Dendritic cell treated with granulocyte-macrophage colony-stimulating factor and Interleukin-4, amounts not matched to agents 40 ng/mL and 50 ng/mL, for 4 days (primary cell): ENCODE measurements around the gene THOC1.
A peak's percentile ranks its signal among the peaks of the same experiment; 100 is the strongest.
"Not testable (repeated sequence)": the region's sequence is repeated elsewhere in the genome, so short reads cannot be mapped to it uniquely, and the experiment has no call there.

Experiments
- H3K27ac Mint-ChIP-seq: one replicate; pipeline ENCODE4 v1.8.0; 2022; ENCODE audit warnings: mild to moderate bottlenecking, mixed read lengths
- H3K27me3 Mint-ChIP-seq: one replicate; pipeline ENCODE4 v1.8.0; 2022; ENCODE audit warnings: mild to moderate bottlenecking, mixed read lengths
- H3K36me3 Mint-ChIP-seq: one replicate; pipeline ENCODE4 v1.8.0; 2022; ENCODE audit warnings: low read depth, mixed read lengths
- H3K4me1 Mint-ChIP-seq: one replicate; pipeline ENCODE4 v1.8.0; 2022; ENCODE audit warnings: low read depth, mixed read lengths
- H3K4me3 Mint-ChIP-seq: one replicate; pipeline ENCODE4 v1.8.0; 2022; ENCODE audit warnings: mild to moderate bottlenecking, moderate library complexity, mixed read lengths
- H3K9me3 Mint-ChIP-seq: one replicate; pipeline ENCODE4 v1.8.0; 2022; ENCODE audit warnings: mixed read lengths
- intact Hi-C: fragments of 100-400 bp; cut with micrococcal nuclease; formaldehyde crosslinking; loops from one replicate; pipeline ENCODE4 v1.15.0; 2022

The THOC1 gene

DNA sequence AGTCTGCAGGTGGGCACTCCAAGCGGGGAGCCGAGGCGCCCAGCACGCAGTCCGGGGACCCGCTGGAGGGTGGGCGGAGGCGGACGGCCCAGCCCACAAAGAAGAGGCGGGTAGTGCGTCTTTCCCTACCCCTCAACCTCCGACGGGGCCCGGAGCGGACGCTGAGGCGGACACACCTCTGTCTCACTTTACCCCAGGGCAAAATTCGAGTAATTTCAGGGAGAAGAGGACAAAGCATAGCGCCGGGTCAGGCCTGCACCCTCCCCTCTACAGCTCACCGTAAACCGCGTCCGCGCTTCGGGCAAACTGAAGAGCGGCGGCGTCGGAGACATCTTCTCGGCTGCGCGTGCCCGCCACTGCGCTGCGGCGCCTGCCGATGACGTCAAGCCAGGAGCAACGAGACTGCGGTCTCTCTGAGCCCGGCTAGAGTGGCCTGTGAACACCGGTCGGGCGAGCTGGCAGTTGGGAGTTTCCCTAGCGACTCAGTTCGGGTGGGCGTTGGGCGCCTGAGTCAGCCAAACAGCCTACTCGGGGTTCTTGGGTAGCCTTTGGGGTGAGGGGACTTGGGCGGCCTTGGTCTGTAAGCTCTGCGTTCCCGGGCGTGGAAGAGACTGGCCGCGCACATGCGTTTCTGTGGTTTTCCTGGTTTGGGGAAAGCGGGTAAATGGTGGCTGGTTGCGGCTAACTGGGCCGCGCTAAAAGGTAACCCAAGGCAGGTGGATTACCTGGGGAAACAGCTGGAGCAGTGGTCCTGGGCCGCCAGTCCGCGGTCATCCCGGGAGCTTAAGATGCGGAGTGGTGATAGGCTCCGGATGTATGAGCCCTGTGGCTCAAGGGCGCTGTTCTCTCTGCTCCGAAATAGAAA, at the start of gene THOC1:
THOC1 (minus strand) TSS at position 360 of the 865 bp plus-strand sequence; CDS start at position 332, 28 bp downstream.
- H3K27me3 Mint-ChIP-seq: no peaks in the 10 kb centered on the region
- H3K4me1 Mint-ChIP-seq: peaks cover 38% of the 10 kb centered on the region
- H3K9me3 Mint-ChIP-seq: no peaks in the 10 kb centered on the region
- intact Hi-C loops: loop anchor here (1.0 to 10.0 kb wide), 4 partner anchors 110 to 447 kb away; partner anchors contain the start of genes ENOSF1 and USP14
- peaks cover 32% of the 10 kb centered on the region for H3K36me3 Mint-ChIP-seq
- peak within 1 kb of the TSS; percentile 99 for H3K4me3 Mint-ChIP-seq
- H3K27ac Mint-ChIP-seq: peak within 1 kb of the TSS; percentile 100

GRCh38 chr18:317618-318017, 49.8 kb upstream of the THOC1 start:
- Mint-ChIP-seq H3K27me3 (no peaks in the 10 kb centered on the region), H3K4me3 (no peak overlapping the region), H3K27ac (no peak overlapping the region), H3K36me3 (no peaks in the 10 kb centered on the region), H3K9me3 (no peaks in the 10 kb centered on the region), H3K4me1 (peaks cover 6% of the 10 kb centered on the region)
- intact Hi-C loops: no loop called here

DNA sequence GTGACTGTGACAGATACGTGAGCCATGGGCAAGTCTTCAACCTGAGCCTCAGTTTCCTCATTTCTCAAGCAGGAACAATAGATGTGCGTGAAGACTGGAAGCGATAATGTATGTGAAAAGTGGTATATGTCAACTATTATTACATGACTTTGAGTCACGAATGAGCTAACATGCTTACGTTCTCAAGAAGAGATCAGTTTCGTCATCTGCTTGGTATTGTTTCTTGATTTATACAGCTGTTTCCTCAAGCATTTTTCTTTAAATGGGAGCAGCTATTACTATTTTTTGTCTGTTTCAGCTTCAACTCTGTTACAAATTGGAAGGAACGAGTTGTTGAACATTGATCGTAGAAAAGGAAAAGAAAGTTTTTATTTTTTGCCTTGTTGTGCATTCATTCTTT, 48.5 kb upstream of the THOC1 start:
- no peak overlapping the region for H3K27ac Mint-ChIP-seq
- no peaks in the 10 kb centered on the region for H3K9me3 Mint-ChIP-seq
- no peaks in the 10 kb centered on the region for H3K36me3 Mint-ChIP-seq
- intact Hi-C loops: no loop called here
- no peak overlapping the region for H3K4me3 Mint-ChIP-seq
- no peaks in the 10 kb centered on the region for H3K27me3 Mint-ChIP-seq
- H3K4me1 Mint-ChIP-seq: no peaks in the 10 kb centered on the region

GRCh38 chr18:313931-314330, 46.1 kb upstream of the THOC1 start:
- no peaks in the 10 kb centered on the region for H3K36me3 Mint-ChIP-seq
- H3K27me3 Mint-ChIP-seq: no peaks in the 10 kb centered on the region
- no peaks in the 10 kb centered on the region for H3K4me1 Mint-ChIP-seq
- H3K9me3 Mint-ChIP-seq: no peaks in the 10 kb centered on the region
- intact Hi-C loops: no loop called here
- no peak overlapping the region for H3K27ac Mint-ChIP-seq
- no peak overlapping the region for H3K4me3 Mint-ChIP-seq

GRCh38 chr18:312415-312814, 44.6 kb upstream of the THOC1 start:
- Mint-ChIP-seq H3K27me3 (peaks cover 3% of the 10 kb centered on the region), H3K4me1 (no peaks in the 10 kb centered on the region), H3K36me3 (no peaks in the 10 kb centered on the region), H3K9me3 (no peaks in the 10 kb centered on the region), H3K4me3 (no peak overlapping the region), H3K27ac (no peak overlapping the region)
- intact Hi-C loops: no loop called here

- no peaks in the 10 kb centered on the region for H3K9me3 Mint-ChIP-seq
- H3K36me3 Mint-ChIP-seq: no peaks in the 10 kb centered on the region
- H3K27me3 Mint-ChIP-seq: peaks cover 6% of the 10 kb centered on the region
- intact Hi-C loops: no loop called here
- H3K27ac Mint-ChIP-seq: no peak overlapping the region
- no peaks in the 10 kb centered on the region for H3K4me1 Mint-ChIP-seq
- H3K4me3 Mint-ChIP-seq: no peak overlapping the region
Observed at GRCh38 chr18:310042-310441, 42.2 kb upstream of the THOC1 start.

GRCh38 chr18:308086-308485, 40.2 kb upstream of the THOC1 start:
- H3K27me3 Mint-ChIP-seq, H3K4me3 Mint-ChIP-seq, H3K9me3 Mint-ChIP-seq, H3K36me3 Mint-ChIP-seq, H3K27ac Mint-ChIP-seq, intact Hi-C loops, H3K4me1 Mint-ChIP-seq: not testable (repeated sequence)

DNA sequence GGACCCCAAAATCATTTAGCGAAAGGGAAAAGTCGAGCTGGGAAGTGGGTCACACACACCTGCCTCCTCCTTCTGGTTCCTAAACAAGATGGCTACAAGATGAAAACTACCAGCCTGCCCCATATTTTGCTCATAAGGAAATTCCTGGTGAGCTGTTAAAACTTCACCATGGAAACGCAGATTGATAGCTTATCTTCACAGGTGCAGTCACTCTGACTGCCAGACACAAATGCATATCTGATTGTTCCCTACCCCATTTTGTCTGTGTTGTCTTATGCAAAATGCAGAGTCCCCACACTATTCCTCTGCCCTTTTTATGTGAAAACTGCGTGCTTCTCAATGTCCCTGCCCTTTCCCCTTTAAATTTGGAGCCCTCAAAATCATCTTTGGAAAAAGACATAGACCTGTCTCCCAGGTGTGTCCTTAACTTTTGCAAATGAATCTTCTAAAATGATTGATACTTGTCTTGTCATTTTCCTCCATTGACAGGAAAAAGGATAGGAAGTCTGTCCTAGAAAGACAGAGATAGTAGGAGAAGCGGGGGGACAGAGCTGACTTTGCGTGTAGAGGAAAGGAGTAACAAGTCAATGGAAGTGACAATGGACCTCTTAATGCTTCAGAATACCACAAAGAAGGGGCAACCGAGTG, 38.9 kb upstream of the THOC1 start:
- Mint-ChIP-seq H3K9me3 (no peaks in the 10 kb centered on the region), H3K36me3 (no peaks in the 10 kb centered on the region), H3K27ac (no peak overlapping the region), H3K4me3 (no peak overlapping the region), H3K4me1 (no peaks in the 10 kb centered on the region), H3K27me3 (peaks cover 10% of the 10 kb centered on the region)
- intact Hi-C loops: no loop called here

GRCh38 chr18:305003-305501, 37.2 kb upstream of the THOC1 start:
- H3K27me3 Mint-ChIP-seq: peaks cover 10% of the 10 kb centered on the region
- H3K4me3 Mint-ChIP-seq: no peak overlapping the region
- intact Hi-C loops: no loop called here
- H3K27ac Mint-ChIP-seq: no peak overlapping the region
- H3K9me3 Mint-ChIP-seq: no peaks in the 10 kb centered on the region
- no peaks in the 10 kb centered on the region for H3K36me3 Mint-ChIP-seq
- no peaks in the 10 kb centered on the region for H3K4me1 Mint-ChIP-seq

DNA sequence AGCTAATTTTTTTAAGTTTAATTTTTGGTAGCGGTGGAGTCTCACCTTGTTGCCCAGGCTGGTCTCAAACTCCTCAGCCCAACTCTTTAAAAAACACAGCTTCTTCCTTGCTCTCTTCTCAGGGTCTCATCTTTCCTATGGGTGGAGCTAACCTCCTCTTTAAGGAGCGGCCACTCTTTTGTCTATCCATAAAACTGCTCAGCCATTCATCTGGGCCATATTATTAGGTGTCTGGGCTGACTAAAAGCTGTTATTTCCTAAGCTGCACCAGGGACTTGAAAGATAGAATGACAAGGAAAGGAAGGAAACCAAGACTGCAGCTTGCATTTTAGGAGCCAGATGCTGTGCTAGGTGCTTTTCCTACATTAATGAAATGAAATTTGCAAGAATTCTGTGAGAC, 35.8 kb upstream of the THOC1 start:
- H3K9me3 Mint-ChIP-seq: no peaks in the 10 kb centered on the region
- H3K4me3 Mint-ChIP-seq: no peak overlapping the region
- intact Hi-C loops: no loop called here
- peaks cover 7% of the 10 kb centered on the region for H3K27me3 Mint-ChIP-seq
- H3K27ac Mint-ChIP-seq: no peak overlapping the region
- no peaks in the 10 kb centered on the region for H3K4me1 Mint-ChIP-seq
- H3K36me3 Mint-ChIP-seq: no peaks in the 10 kb centered on the region

- Mint-ChIP-seq H3K9me3 (no peaks in the 10 kb centered on the region), H3K4me3 (no peak overlapping the region), H3K36me3 (no peaks in the 10 kb centered on the region), H3K4me1 (peaks cover under 1% of the 10 kb centered on the region), H3K27ac (no peak overlapping the region), H3K27me3 (peaks cover 7% of the 10 kb centered on the region)
- intact Hi-C loops: no loop called here
Observed at GRCh38 chr18:303011-303410, 35.2 kb upstream of the THOC1 start.

DNA sequence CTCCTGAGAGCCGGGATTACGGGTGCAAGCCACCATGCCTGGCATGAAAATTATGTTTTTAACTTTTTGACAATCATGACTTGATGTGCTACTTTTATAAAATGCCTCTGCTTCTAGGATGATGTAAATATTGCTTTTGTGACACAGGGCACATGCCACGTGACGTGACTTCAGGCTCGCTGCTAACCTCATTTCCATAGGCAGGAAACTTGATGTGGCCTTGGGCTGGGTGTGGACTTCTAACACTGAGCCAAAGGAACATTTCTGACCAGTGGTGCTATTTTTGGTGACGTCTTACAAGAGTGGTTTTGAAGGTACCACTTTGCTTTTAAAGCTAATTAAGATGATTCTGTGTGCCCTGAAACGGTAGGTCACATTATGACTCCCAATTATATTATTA, 34.2 kb upstream of the THOC1 start:
- H3K27ac Mint-ChIP-seq: no peak overlapping the region
- H3K36me3 Mint-ChIP-seq: no peaks in the 10 kb centered on the region
- peaks cover 6% of the 10 kb centered on the region for H3K27me3 Mint-ChIP-seq
- H3K9me3 Mint-ChIP-seq: no peaks in the 10 kb centered on the region
- peaks cover 8% of the 10 kb centered on the region for H3K4me1 Mint-ChIP-seq
- H3K4me3 Mint-ChIP-seq: no peak overlapping the region
- intact Hi-C loops: no loop called here

DNA sequence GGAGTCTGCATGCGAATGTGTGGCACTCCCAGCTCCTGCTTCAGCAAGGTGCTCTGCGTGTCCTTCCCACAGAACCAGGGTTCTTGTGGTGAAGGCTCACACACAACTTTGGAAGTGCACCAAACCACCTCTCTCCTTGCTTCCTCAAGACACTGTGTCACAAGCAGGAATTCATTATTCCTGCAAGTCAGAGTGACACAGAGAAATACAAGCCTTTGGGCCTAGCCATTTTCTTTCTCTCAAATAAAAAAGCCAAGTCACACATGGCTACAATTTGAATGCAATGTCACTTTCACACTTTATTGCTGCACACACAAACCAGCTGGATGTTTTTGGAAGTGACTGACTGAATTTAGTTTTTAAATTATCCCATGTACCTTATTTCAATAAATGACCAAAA, 30.1 kb upstream of the THOC1 start:
- intact Hi-C loops: no loop called here
- Mint-ChIP-seq H3K27me3 (no peaks in the 10 kb centered on the region), H3K4me1 (peaks cover 25% of the 10 kb centered on the region), H3K27ac (no peak overlapping the region), H3K4me3 (no peak overlapping the region), H3K36me3 (no peaks in the 10 kb centered on the region), H3K9me3 (no peaks in the 10 kb centered on the region)

DNA sequence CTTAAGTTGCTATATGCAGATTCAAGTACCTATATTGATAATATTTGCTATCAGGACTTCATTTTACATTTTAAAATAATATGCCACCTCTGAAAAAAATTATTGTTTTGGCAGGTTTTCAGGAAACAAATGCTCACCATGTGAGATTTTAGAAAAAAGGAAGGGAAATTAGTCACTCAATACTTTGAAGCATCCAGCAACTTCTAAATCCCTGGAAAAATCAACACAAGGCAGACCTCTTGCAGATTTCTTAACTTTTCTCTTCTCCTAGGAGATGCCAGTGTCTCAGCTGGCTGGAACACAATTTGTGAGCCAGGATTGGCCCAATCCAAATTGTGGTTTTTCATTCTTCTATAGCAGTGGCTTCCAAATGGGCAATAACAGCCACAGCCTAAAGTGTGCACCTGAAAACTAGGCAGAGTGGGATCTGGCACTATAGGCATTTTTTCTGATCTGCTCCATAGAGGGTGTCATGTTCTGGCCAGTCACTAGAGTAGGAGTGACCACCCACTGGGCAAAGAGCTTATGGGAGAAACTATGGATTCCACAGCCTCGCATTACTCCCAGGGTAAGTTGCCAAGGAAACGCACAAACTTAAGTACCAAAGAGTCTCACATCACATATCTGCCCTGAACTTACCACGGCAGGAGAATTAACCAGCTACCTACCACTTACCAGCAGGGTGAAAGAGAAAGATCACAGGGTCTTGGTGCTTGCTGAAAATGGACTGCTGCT, 28.1 kb upstream of the THOC1 start:
- H3K4me1 Mint-ChIP-seq: peaks cover 25% of the 10 kb centered on the region
- H3K27me3 Mint-ChIP-seq: no peaks in the 10 kb centered on the region
- no peak overlapping the region for H3K27ac Mint-ChIP-seq
- H3K4me3 Mint-ChIP-seq: no peak overlapping the region
- H3K36me3 Mint-ChIP-seq: no peaks in the 10 kb centered on the region
- no peaks in the 10 kb centered on the region for H3K9me3 Mint-ChIP-seq
- intact Hi-C loops: no loop called here
